K562 (cell line): ENCODE results near the gene HCAR1. TPM values are rescaled to one million over a fixed set of nuclear protein-coding genes. Genes with fewer than 3 reads are reported as not detected.

ENCODE experiments used
- ATAC-seq: fragments of 200-7000 bp; cut with Tn5 transposase; 3 replicates; pipeline ENCODE4 v1.9.1; 2020; ENCODE audit warnings: moderate library complexity
- BruUV-seq: library from RNA; stranded (reverse); fragments of 400-500 nt; replicated peaks from 2 replicates; lab custom pipeline; 2021; lab: Mats Ljungman, UMichigan
- CTCF ChIA-PET: fragments of 300-600 bp; formaldehyde crosslinking; extraction: SDS; loops from one replicate; lab custom pipeline; 2021; ENCODE audit warnings: low intra/inter-chr PET ratio; lab: Yijun Ruan, JAX
- POLR2A ChIA-PET: fragments of 300-600, 350-650 bp; sonication (Branson Sonifier 250); formaldehyde crosslinking; extraction: SDS; loops from one replicate; lab custom pipeline; 2021; ENCODE audit warnings: antibody characterized with exemption, inconsistent platforms; lab: Yijun Ruan, JAX
- DNase-seq, 4 experiments: peaks; one replicate each; pipeline versions ENCODE4 v3.0.0 to v3.0.0-alpha.2; 2011 to 2018; ENCODE audit warnings: low spot score in 3 of 4, mixed read lengths in 3 of 4; ENCODE audit errors: extremely low read depth in 1 of 4
- FAIRE-seq: peaks from 2 replicates; lab custom pipeline; 2011; peaks lifted over from hg19 to GRCh38; lab: Jason Lieb, UNC
- H2AFZ ChIP-seq: 2 replicates; pipeline ENCODE4 v1.6.0; 2011; ENCODE audit warnings: low read depth, low read length, control low read depth, inconsistent platforms
- H3K27ac ChIP-seq: fragments of 200-600 bp; 3 replicates; pipeline ENCODE4 v1.8.0; 2011; ENCODE audit warnings: low read depth, mild to moderate bottlenecking, control low read depth, inconsistent platforms, low read length, moderate library complexity, mixed read lengths; ENCODE audit errors: extremely low read depth
- H3K27me3 ChIP-seq, 2 experiments: fragments of 300-600 bp in 1 of 2; 2 replicates in 1 of 2; 3 replicates in 1 of 2; pipeline versions ENCODE4 v1.6.0 to v1.8.0; 2011; ENCODE audit warnings: inconsistent platforms in 2 of 2, low read length in 2 of 2, mild to moderate bottlenecking in 1 of 2, mixed read lengths in 1 of 2, moderate library complexity in 1 of 2; ENCODE audit not compliant: control insufficient read depth in 2 of 2, insufficient read depth in 2 of 2
- H3K36me3 ChIP-seq: fragments of 300-600 bp; 3 replicates; pipeline ENCODE4 v1.8.0; 2011; ENCODE audit warnings: mild to moderate bottlenecking, low read length, inconsistent platforms; ENCODE audit not compliant: control insufficient read depth, insufficient read depth
- H3K4me1 ChIP-seq, 2 experiments: fragments of 200-600 bp in 1 of 2; replicated peaks in 1 of 2; 2 replicates in 1 of 2; 3 replicates in 1 of 2; pipeline versions ENCODE4 v1.5.1 to v1.8.0; 2011; ENCODE audit warnings: inconsistent platforms in 2 of 2, low read length in 2 of 2, mild to moderate bottlenecking in 1 of 2, mixed read lengths in 1 of 2, moderate library complexity in 1 of 2; ENCODE audit not compliant: control insufficient read depth in 2 of 2, insufficient read depth in 2 of 2
- H3K4me2 ChIP-seq: 2 replicates; pipeline ENCODE4 v1.6.1; 2011; ENCODE audit warnings: low read length, control low read depth, inconsistent platforms, mixed read lengths; ENCODE audit not compliant: insufficient read depth
- H3K4me3 ChIP-seq: fragments of 200-600 bp; sonication (generic), shearing (Covaris generic); 2 replicates; pipeline ENCODE4 v1.5.1; 2016; ENCODE audit warnings: control low read depth, inconsistent platforms
- H3K79me2 ChIP-seq: fragments of 200-600 bp; 3 replicates; pipeline ENCODE4 v1.8.0; 2011; ENCODE audit warnings: low read length, inconsistent platforms; ENCODE audit not compliant: control insufficient read depth, insufficient read depth
- H3K9ac ChIP-seq, 2 experiments: 2 replicates each; pipeline versions ENCODE4 v1.6.0 to v1.6.1; 2011; ENCODE audit warnings: low read depth in 2 of 2, low read length in 2 of 2, control low read depth in 1 of 2, inconsistent platforms in 1 of 2, mild to moderate bottlenecking in 1 of 2, mixed read lengths in 1 of 2; ENCODE audit not compliant: insufficient read depth in 1 of 2
- H3K9me1 ChIP-seq: one replicate; pipeline ENCODE4 v1.6.0; 2011; ENCODE audit warnings: inconsistent platforms, mild to moderate bottlenecking, low read length, moderate library complexity; ENCODE audit not compliant: control insufficient read depth, insufficient read depth
- H3K9me3 ChIP-seq: replicated peaks from 2 replicates; pipeline ENCODE4 v1.5.1; 2011; ENCODE audit warnings: low read depth, low read length, inconsistent platforms; ENCODE audit not compliant: control insufficient read depth, insufficient read depth
- H4K20me1 ChIP-seq: replicated peaks from 2 replicates; pipeline ENCODE4 v1.6.1; 2011; ENCODE audit warnings: low read length, inconsistent platforms, mixed read lengths; ENCODE audit not compliant: control insufficient read depth, insufficient read depth
- ARID1B ChIP-seq: fragments of 450-650 bp; IDR thresholded peaks from 2 replicates; pipeline ENCODE4 v1.6.1; 2016; ENCODE audit warnings: antibody characterized with exemption, mild to moderate bottlenecking, inconsistent platforms
- CBFA2T2 ChIP-seq: fragments of 450-650 bp; conservative IDR thresholded peaks from 2 replicates; pipeline ENCODE4 v1.6.1; 2017; ENCODE audit warnings: mild to moderate bottlenecking
- EP300 ChIP-seq: IDR thresholded peaks from 2 replicates; pipeline ENCODE4 v1.6.1; 2012; ENCODE audit warnings: low read length, improper control_type of control experiment
- HCFC1 ChIP-seq: IDR thresholded peaks from 2 replicates; pipeline ENCODE4 v1.6.1; 2012; ENCODE audit warnings: low read depth, low read length, improper control_type of control experiment
- HOXB6 ChIP-seq: fragments of 250-450 bp; sonication (Bioruptor Pico); IDR thresholded peaks from 2 replicates; pipeline ENCODE4 v1.5.1; 2022; ENCODE audit warnings: mild to moderate bottlenecking, borderline replicate concordance
- PHB ChIP-seq: fragments of 250-450 bp; sonication (Bioruptor Pico); IDR thresholded peaks from 2 replicates; pipeline ENCODE4 v1.5.0; 2021
- POLR2B ChIP-seq: fragments of 450-650 bp; IDR thresholded peaks from 2 replicates; pipeline ENCODE4 v1.6.1; 2018; ENCODE audit warnings: low read depth; ENCODE audit not compliant: partially characterized antibody
- SIN3B ChIP-seq: fragments of 450-650 bp; IDR thresholded peaks from 2 replicates; pipeline ENCODE4 v1.6.1; 2017; ENCODE audit warnings: low read depth, mild to moderate bottlenecking, moderate library complexity
- SIX5 ChIP-seq, 2 experiments: IDR thresholded peaks; 2 replicates each; pipeline ENCODE4 v1.6.1; 2011; ENCODE audit warnings: low read length in 2 of 2, borderline replicate concordance in 1 of 2, low read depth in 1 of 2, mild to moderate bottlenecking in 1 of 2, moderate library complexity in 1 of 2; ENCODE audit not compliant: insufficient read depth in 1 of 2
- WGBS: fragments of 100-300 bp; shearing (Covaris generic); methylation state at CpG from one replicate; pipeline ENCODE4 v1.1.6; 2016; ENCODE audit warnings: low coverage, mixed read lengths; ENCODE audit not compliant: insufficient coverage; ENCODE audit errors: missing lambda C conversion rate; 5-methylcytosine and 5-hydroxymethylcytosine counted together
- in situ Hi-C: fragments of 300-500 bp; cut with MboI; formaldehyde crosslinking; loops from 4 replicates; pipeline ENCODE4 v1.15.0; 2018; ENCODE audit warnings: inconsistent platforms, mixed read lengths
- intact Hi-C: fragments of 100-400 bp; cut with micrococcal nuclease; formaldehyde crosslinking; loops from 2 replicates; pipeline ENCODE4 v1.14.2; 2022
- polyA plus RNA-seq, 8 experiments: library from polyadenylated mRNA; depleted of rRNA in 4 of 8; stranded (reverse) in 5 of 8; unstranded in 3 of 8; fragments of >200 nt; fragmentation: Nextera tagmentation in 2 of 8; fragmentation: Illumina TruSeq in 1 of 8; extraction: Ambion mirVana in 2 of 8; extraction: Trizol in 1 of 8; gene quantifications; 2 replicates each; pipeline versions ENCODE4 v1.2.1 to v1.2.3, GENCODE V29; 2011 to 2014; ENCODE audit warnings: inconsistent platforms in 1 of 8, missing spikeins in 1 of 8
- total RNA-seq, 7 experiments: library from RNA; depleted of rRNA in 6 of 7; stranded (reverse); fragments of >200 nt in 6 of 7; fragmentation: Illumina TruSeq in 2 of 7; extraction: Trizol in 2 of 7; gene quantifications; 2 replicates each; pipeline versions ENCODE4 v1.2.1 to v1.2.3, GENCODE V29; 2011 to 2021; ENCODE audit warnings: low replicate concordance in 1 of 7
- TF ChIP-seq, protein P1 (sequence below): fragments of 450-650 bp; IDR thresholded peaks from 2 replicates; pipeline ENCODE4 v1.6.1; 2016; ENCODE audit warnings: mild to moderate bottlenecking
- TF ChIP-seq, protein P2 (sequence below): fragments of 450-650 bp; formaldehyde crosslinking; IDR thresholded peaks from 2 replicates; pipeline ENCODE4 v1.4.0; 2022; ENCODE audit warnings: mild to moderate bottlenecking, moderate library complexity
- TF ChIP-seq, protein P3 (sequence below): fragments of 450-650 bp; formaldehyde crosslinking; IDR thresholded peaks from 2 replicates; pipeline ENCODE4 v1.4.0; 2020; ENCODE audit warnings: mild to moderate bottlenecking, moderate library complexity

The HCAR1 gene
- total and polyA plus RNA-seq, 9 of the 15 experiments (the other 6 are each of a cell fraction or from before 2014, with no cell fraction given): not detected

DNA sequence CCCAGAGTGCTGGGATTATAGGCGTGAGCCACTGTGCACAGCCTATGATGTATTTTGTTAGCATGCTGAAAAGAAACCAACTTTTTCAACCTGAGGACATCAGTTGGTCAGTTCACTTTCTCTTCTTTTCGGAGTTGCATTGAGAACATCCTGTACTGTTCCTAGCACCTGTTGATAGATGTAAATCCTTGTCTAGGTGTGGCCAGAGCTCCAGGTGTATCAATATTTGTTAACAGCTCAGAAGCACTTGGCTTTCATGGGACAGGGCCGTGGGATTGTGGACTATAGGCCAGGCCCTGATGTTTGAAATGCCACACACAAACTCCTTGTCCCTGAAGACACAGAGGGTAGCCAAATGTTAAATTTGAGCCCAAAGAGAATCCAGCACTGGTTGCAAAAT is 42.4 kb downstream of the HCAR1 start:
- CTCF ChIA-PET: no interaction called here
- no TSS peak for BruUV-seq
- intact Hi-C loops: no loop called here

More for the DNA sequence above, 42.4 kb downstream of the HCAR1 start:
- no peak overlapping the region for H3K9ac ChIP-seq
- peaks cover 10 to 38% of the 10 kb centered on the region in 2 experiments; a peak in 4 of 5 replicates for H3K27me3 ChIP-seq
- POLR2A ChIA-PET: no interaction called here
- H3K9me3 ChIP-seq: no peaks in the 10 kb centered on the region
- DNase-seq: no peak
- no peaks in the 10 kb centered on the region; a peak in 1 of 5 replicates for H3K4me1 ChIP-seq
- no peak for ATAC-seq
- H4K20me1 ChIP-seq: no peaks in the 10 kb centered on the region
- no peaks in the 10 kb centered on the region for H3K79me2 ChIP-seq
- H3K9me1 ChIP-seq: no peaks in the 10 kb centered on the region
- WGBS: 2% methylated on average over 3 of the region's 3 CpGs
- H3K27ac ChIP-seq: no peak overlapping the region
- no peak for FAIRE-seq
- no peak overlapping the region for H2AFZ ChIP-seq
- TF ChIP-seq HCFC1 (no peak), EP300 (no peak), PHB (CRISPR knock-in tag) (no peak), POLR2B (no peak), ARID1B (no peak), SIN3B (no peak), SIX5 (IDR thresholded peaks at IDR 0.05; ENCODE audit: borderline replicate concordance in 1 of 2, insufficient read depth in 1 of 2, low read depth in 1 of 2, low read length in 2 of 2) (no peak), HOXB6 (CRISPR knock-in tag) (no peak), CBFA2T2 (no peak)
- TF ChIP-seq, protein P1, sequence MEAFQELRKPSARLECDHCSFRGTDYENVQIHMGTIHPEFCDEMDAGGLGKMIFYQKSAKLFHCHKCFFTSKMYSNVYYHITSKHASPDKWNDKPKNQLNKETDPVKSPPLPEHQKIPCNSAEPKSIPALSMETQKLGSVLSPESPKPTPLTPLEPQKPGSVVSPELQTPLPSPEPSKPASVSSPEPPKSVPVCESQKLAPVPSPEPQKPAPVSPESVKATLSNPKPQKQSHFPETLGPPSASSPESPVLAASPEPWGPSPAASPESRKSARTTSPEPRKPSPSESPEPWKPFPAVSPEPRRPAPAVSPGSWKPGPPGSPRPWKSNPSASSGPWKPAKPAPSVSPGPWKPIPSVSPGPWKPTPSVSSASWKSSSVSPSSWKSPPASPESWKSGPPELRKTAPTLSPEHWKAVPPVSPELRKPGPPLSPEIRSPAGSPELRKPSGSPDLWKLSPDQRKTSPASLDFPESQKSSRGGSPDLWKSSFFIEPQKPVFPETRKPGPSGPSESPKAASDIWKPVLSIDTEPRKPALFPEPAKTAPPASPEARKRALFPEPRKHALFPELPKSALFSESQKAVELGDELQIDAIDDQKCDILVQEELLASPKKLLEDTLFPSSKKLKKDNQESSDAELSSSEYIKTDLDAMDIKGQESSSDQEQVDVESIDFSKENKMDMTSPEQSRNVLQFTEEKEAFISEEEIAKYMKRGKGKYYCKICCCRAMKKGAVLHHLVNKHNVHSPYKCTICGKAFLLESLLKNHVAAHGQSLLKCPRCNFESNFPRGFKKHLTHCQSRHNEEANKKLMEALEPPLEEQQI: no peak
- TF ChIP-seq, protein P2, sequence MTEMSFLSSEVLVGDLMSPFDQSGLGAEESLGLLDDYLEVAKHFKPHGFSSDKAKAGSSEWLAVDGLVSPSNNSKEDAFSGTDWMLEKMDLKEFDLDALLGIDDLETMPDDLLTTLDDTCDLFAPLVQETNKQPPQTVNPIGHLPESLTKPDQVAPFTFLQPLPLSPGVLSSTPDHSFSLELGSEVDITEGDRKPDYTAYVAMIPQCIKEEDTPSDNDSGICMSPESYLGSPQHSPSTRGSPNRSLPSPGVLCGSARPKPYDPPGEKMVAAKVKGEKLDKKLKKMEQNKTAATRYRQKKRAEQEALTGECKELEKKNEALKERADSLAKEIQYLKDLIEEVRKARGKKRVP: no peak
- TF ChIP-seq, protein P3, sequence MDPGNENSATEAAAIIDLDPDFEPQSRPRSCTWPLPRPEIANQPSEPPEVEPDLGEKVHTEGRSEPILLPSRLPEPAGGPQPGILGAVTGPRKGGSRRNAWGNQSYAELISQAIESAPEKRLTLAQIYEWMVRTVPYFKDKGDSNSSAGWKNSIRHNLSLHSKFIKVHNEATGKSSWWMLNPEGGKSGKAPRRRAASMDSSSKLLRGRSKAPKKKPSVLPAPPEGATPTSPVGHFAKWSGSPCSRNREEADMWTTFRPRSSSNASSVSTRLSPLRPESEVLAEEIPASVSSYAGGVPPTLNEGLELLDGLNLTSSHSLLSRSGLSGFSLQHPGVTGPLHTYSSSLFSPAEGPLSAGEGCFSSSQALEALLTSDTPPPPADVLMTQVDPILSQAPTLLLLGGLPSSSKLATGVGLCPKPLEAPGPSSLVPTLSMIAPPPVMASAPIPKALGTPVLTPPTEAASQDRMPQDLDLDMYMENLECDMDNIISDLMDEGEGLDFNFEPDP (CRISPR knock-in tag): no peak
- H3K36me3 ChIP-seq: no peaks in the 10 kb centered on the region
- in situ Hi-C loops: no loop called here
- H3K4me3 ChIP-seq: no peak overlapping the region
- H3K4me2 ChIP-seq: no peak overlapping the region
